ENCODE results near the gene MYO16.

DNA sequence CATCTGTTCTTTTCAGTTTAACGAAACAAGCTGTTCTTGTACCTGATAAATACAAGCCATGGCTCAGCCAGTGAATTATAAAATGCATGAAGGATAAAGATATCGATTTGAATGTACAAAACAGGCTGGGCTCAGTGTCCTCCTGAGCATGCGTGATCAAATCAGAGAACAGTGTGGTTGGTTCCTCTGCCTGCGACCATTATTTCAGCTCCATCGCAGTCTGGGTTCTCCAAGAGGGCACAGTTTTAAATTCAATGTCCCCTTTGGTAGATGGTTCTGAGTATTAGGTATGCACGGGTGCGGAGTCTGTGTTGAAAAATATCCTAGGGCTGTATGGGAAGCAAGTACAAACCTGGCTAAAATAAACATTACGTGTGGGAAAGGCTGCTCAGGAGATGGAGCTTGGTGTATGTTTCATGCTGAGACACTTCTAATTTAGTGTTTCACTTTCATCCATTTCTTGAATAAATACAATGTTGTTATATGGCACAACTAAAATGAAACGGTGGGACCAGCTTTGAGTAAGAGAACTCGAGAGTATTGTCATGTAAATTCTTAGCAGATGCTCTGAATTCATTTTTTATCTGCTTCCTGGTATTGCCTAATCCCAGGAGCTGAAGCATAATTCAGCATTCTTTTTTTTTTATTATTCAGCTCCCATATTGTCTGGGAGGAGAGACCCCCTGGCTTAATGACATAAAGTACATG lies 458.7 kb downstream of the MYO16 start:
- TF ChIP-seq CTCF (IDR thresholded peaks at IDR 0.05) (no peak), POLR2A (IDR thresholded peaks at IDR 0.05) (no peak), EP300 (IDR thresholded peaks at IDR 0.05) (no peak)

Measured in tibial nerve (tissue), 4 donors.